Upper lobe of right lung (tissue), 1 donor: Measurements from ENCODE around the gene ATRIP. TPM values are rescaled to one million over a fixed set of nuclear protein-coding genes. Genes with fewer than 3 reads are reported as not detected.

Experiments
- ATAC-seq: fragments of 200-7000 bp; cut with Tn5 transposase; one replicate; pipeline ENCODE4 v1.9.1; 2020; ENCODE audit warnings: mild to moderate bottlenecking, moderate library complexity
- DNase-seq: peaks from one replicate; pipeline ENCODE4 v3.0.0-alpha.2; 2020
- H3K27ac ChIP-seq: fragments of 200-600 bp; one replicate; pipeline ENCODE4 v1.8.0; 2022
- H3K27me3 ChIP-seq: fragments of 200-600 bp; one replicate; pipeline ENCODE4 v1.8.0; 2022; ENCODE audit warnings: mild to moderate bottlenecking
- H3K36me3 ChIP-seq: fragments of 200-600 bp; one replicate; pipeline ENCODE4 v1.8.0; 2022
- H3K4me1 ChIP-seq: fragments of 200-600 bp; one replicate; pipeline ENCODE4 v1.8.0; 2022
- H3K4me3 ChIP-seq: fragments of 200-600 bp; one replicate; pipeline ENCODE4 v1.8.0; 2022; ENCODE audit warnings: mild to moderate bottlenecking
- H3K9me3 ChIP-seq: fragments of 200-600 bp; one replicate; pipeline ENCODE4 v1.8.0; 2022
- CTCF ChIP-seq: fragments of 200-600 bp; IDR thresholded peaks from one replicate; pipeline ENCODE4 v1.8.0; 2022; ENCODE audit warnings: antibody characterized with exemption
- intact Hi-C: fragments of 100-400 bp; cut with DNase I; formaldehyde crosslinking; loops from one replicate; pipeline ENCODE4 v1.11.0; 2022
- total RNA-seq: library from RNA; stranded (reverse); fragmentation: NEBNext Ultra II Directional; extraction: Animal tissue kit (Norgen Biotek cat#: 25700); gene quantifications from one replicate; pipeline ENCODE4 v1.2.1, GENCODE V29; 2021
- donor health status: DM: no; HTN: yes; CAD: no; lungs with severe emphysema.

ATRIP gene
- total RNA-seq, 1 donor from 2014 or later = 5.3 TPM

DNA sequence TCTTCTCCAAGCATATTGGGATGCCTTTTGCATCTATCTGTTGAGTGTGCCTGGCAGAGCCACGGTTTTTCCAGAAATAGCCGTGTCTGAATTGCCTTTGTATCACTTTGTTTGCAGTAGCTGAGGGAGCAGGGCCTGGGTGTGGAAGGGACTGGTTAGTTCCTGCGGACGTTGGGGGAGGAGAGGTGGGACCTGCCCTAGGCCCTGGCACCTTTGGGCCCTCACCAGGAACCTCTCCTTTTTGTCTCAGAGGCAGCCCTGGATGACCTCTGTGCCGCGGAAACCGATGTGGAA is 18.6 kb downstream of the ATRIP start:
- DNase-seq = no peak
- ATAC-seq = no peak

DNA sequence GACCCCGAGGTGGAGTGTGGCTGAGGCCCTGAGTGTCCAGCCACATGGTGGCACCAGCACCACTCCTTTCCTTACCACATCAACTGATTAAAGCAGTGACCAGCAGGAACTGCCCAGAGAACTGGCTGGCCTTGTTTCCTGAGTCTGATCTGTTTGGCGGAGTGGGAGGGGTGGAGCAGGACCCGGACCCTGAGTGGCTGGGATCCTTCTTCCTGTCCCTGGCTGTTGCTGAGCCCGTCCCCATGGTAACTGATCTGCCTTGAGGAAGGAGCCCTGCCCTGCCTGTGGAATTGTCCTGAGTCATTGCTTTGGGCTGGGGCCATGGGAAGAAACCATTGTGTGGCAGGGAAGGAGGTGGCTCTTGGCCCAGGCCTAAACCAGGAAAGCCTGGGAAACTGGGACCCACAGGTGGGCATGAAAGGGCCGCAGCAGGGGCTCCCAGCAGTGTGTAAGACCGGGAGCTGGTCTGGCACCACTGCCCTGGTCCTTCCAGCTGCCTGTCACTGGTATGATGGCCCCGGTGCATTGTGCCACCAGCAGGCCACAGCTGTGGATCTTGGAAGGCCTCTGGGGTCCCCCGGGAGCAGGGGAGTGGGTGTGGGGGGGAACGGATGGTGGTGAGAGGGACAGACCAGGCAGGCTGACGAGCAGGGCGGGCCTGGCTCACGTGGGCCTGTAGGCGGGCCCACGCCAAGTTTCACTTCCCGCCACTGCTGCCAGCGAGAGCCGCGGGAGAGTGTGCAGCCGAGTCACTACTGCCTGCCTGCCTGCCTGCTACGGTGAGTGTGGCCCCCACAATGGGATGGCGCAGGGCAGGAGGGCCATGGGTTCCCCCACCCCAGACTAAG is 19.2 kb downstream of the ATRIP start:
- ATAC-seq (peak; percentile 94), DNase-seq (peak; percentile 95)
- intact Hi-C loops = loop anchor here (2.0 kb wide), 1 partner anchor 83 kb away; no protein-coding TSS in a partner anchor
- Histone ChIP-seq H3K4me1 (peaks cover 49% of the 10 kb centered on the region), H3K27me3 (no peaks in the 10 kb centered on the region), H3K9me3 (no peaks in the 10 kb centered on the region), H3K4me3 (peak overlapping the region; percentile 66), H3K36me3 (peaks cover 43% of the 10 kb centered on the region), H3K27ac (peak overlapping the region; percentile 100)
- TF ChIP-seq CTCF = peak; percentile 70

More for the DNA sequence above, 18.6 kb downstream of the ATRIP start:
- no peak overlapping the region for H3K4me3 ChIP-seq
- no peaks in the 10 kb centered on the region for H3K27me3 ChIP-seq
- peaks cover 43% of the 10 kb centered on the region for H3K4me1 ChIP-seq
- H3K9me3 ChIP-seq = no peaks in the 10 kb centered on the region
- peak overlapping the region; percentile 100 for H3K27ac ChIP-seq
- peaks cover 49% of the 10 kb centered on the region for H3K36me3 ChIP-seq
- intact Hi-C loops = loop anchor here (2.0 kb wide), 1 partner anchor 84 kb away; no protein-coding TSS in a partner anchor
- no peak for TF ChIP-seq CTCF

GRCh38 chr3:48466386-48467109 is 20.0 kb downstream of the ATRIP start:
- intact Hi-C loops = no loop called here
- H3K4me3 ChIP-seq = peak overlapping the region; percentile 66
- H3K36me3 ChIP-seq = peaks cover 36% of the 10 kb centered on the region
- no peaks in the 10 kb centered on the region for H3K27me3 ChIP-seq
- no peak for TF ChIP-seq CTCF
- H3K27ac ChIP-seq = peak overlapping the region; percentile 100
- H3K9me3 ChIP-seq = no peaks in the 10 kb centered on the region
- peak; percentile 22 for ATAC-seq
- H3K4me1 ChIP-seq = peaks cover 57% of the 10 kb centered on the region
- DNase-seq = peak; percentile 68

GRCh38 chr3:48467110-48467454 is 20.5 kb downstream of the ATRIP start:
- ATAC-seq (no peak), DNase-seq (no peak)
- H3K27me3 ChIP-seq = no peaks in the 10 kb centered on the region
- H3K36me3 ChIP-seq = peaks cover 36% of the 10 kb centered on the region
- peaks cover 62% of the 10 kb centered on the region for H3K4me1 ChIP-seq
- no peak for TF ChIP-seq CTCF
- H3K4me3 ChIP-seq = peak overlapping the region; percentile 66
- intact Hi-C loops = no loop called here
- H3K9me3 ChIP-seq = no peaks in the 10 kb centered on the region
- H3K27ac ChIP-seq = peak overlapping the region; percentile 100

- ATAC-seq = no peak
These were observed 21.1 kb downstream of the ATRIP start for GRCh38 chr3:48467473-48468267.

More at GRCh38 chr3:48467473-48468267, 21.1 kb downstream of the ATRIP start:
- Histone ChIP-seq H3K27ac (peak overlapping the region; percentile 100), H3K4me1 (peaks cover 63% of the 10 kb centered on the region), H3K36me3 (peaks cover 36% of the 10 kb centered on the region), H3K9me3 (no peaks in the 10 kb centered on the region), H3K4me3 (peak overlapping the region; percentile 66), H3K27me3 (no peaks in the 10 kb centered on the region)
- TF ChIP-seq CTCF = no peak
- intact Hi-C loops = no loop called here
- no peak for DNase-seq
